Measurements from ENCODE around the gene AJM1. TPM values are rescaled to one million over a fixed set of nuclear protein-coding genes. Genes with fewer than 3 reads are reported as not detected.
"Not testable (repeated sequence)": the region's sequence is repeated elsewhere in the genome, so short reads cannot be mapped to it uniquely, and the experiment has no call there.

AJM1 gene
- total RNA-seq, 2 experiments from 2014 or later, result 2.4 to 5.1 TPM

DNA sequence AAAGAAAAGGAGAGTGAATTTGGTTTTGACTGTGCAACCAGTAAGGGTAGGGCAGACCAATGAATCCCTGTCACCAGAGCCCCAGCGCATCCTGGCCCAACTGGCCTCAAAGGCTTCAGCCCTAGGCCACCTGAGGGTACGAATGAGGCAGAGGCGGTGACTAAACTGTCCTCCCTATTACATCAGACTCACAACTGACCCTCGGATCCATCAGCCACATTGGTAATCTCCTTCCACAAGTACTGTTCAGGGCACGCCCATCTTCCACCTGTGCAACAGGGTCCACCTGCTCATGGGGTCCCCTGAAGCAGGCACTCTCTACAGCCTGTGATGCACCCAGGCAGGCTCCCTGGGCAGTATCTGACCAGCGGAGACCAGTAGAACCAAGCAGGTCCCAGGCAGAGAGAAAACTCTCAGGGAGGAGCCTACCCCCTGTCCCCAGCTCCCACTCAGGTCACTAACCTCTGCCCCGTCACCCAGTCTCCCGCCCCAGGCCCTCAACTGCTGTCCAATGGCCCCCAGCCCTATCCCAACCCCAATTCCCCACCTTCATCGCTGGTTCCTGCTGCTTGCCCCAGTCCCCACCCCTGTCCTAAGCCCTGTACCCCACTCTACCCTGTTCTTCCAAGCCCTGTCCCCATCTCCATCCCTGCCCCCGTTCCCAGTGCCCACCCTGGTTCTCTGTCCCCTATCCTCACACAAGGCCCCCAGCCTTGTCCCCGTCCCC lies 22.9 kb downstream of the AJM1 start:
- POLR2A ChIA-PET, result no interaction called here
- H2AFZ ChIP-seq (ENCODE audit: low read length), result no peak overlapping the region
- peak overlapping the region; percentile 92 for H3K4me3 ChIP-seq (ENCODE audit: low read depth, low read length, poor library complexity, severe bottlenecking)
- H3K27ac ChIP-seq (ENCODE audit: low read depth, low read length, poor library complexity, severe bottlenecking), result no peak overlapping the region
- peaks cover 30% of the 10 kb centered on the region for H3K36me3 ChIP-seq (ENCODE audit: insufficient read depth, low read length)
- no peaks in the 10 kb centered on the region for H3K9me2 ChIP-seq (ENCODE audit: insufficient read depth, low read length)
- DNase-seq (ENCODE audit: low spot score), result no peak
- intact Hi-C loops (cut with micrococcal nuclease; ENCODE audit: unreplicated experiment), result no loop called here
- no TSS peak for BruUV-seq (replicated peaks)
- no peak for TF ChIP-seq EZH2phosphoT487 (IDR thresholded peaks at IDR 0.05; ENCODE audit: borderline replicate concordance, low read depth, low read length)
- TF ChIP-seq, protein P1, sequence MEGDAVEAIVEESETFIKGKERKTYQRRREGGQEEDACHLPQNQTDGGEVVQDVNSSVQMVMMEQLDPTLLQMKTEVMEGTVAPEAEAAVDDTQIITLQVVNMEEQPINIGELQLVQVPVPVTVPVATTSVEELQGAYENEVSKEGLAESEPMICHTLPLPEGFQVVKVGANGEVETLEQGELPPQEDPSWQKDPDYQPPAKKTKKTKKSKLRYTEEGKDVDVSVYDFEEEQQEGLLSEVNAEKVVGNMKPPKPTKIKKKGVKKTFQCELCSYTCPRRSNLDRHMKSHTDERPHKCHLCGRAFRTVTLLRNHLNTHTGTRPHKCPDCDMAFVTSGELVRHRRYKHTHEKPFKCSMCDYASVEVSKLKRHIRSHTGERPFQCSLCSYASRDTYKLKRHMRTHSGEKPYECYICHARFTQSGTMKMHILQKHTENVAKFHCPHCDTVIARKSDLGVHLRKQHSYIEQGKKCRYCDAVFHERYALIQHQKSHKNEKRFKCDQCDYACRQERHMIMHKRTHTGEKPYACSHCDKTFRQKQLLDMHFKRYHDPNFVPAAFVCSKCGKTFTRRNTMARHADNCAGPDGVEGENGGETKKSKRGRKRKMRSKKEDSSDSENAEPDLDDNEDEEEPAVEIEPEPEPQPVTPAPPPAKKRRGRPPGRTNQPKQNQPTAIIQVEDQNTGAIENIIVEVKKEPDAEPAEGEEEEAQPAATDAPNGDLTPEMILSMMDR (conservative IDR thresholded peaks at IDR 0.05; ENCODE audit: low read length), result no peak
- H4K20me1 ChIP-seq (ENCODE audit: insufficient read depth, low read length), result no peaks in the 10 kb centered on the region
- peaks cover 13% of the 10 kb centered on the region for H3K4me1 ChIP-seq (ENCODE audit: insufficient read depth, low read length, poor library complexity, severe bottlenecking)
- peaks cover 6% of the 10 kb centered on the region; the same call in 1 of the 2 replicates for H3K9me3 ChIP-seq (ENCODE audit: low read length)
- CTCF ChIA-PET (ENCODE audit: unreplicated experiment), result no interaction called here
- H3K79me2 ChIP-seq (ENCODE audit: insufficient read depth, low read depth, low read length), result peaks cover 23% of the 10 kb centered on the region
- peak overlapping the region; percentile 73 for H3K4me2 ChIP-seq (ENCODE audit: low read length)

DNA sequence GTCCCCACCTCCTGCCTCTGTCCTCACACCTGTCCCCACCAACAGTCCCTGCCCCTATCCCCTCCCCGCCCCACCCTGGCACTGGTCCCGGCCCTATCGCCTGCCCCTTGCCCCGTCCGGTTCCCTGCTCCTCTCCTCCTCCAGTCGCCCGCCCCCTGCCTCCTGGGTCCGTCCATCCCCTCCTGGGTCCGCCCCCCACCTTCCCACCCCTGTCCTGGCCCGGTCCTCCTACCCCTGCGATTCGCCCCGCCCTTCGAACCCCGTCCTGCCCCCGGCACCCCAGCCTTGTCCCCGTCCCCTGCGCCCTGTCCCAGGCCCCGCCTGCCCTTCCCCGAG lies 23.5 kb downstream of the AJM1 start:
- Histone ChIP-seq H3K27ac (ENCODE audit: low read depth, low read length, poor library complexity, severe bottlenecking) (no peak overlapping the region), H3K79me2 (ENCODE audit: insufficient read depth, low read depth, low read length) (peaks cover 23% of the 10 kb centered on the region), H3K4me2 (ENCODE audit: low read length) (peak overlapping the region; percentile 73), H2AFZ (ENCODE audit: low read length) (no peak overlapping the region), H3K9me2 (ENCODE audit: insufficient read depth, low read length) (no peaks in the 10 kb centered on the region), H3K9me3 (ENCODE audit: low read length) (peaks cover 6% of the 10 kb centered on the region; the same call in 1 of the 2 replicates), H4K20me1 (ENCODE audit: insufficient read depth, low read length) (no peaks in the 10 kb centered on the region), H3K4me3 (ENCODE audit: low read depth, low read length, poor library complexity, severe bottlenecking) (peak overlapping the region; percentile 92), H3K4me1 (ENCODE audit: insufficient read depth, low read length, poor library complexity, severe bottlenecking) (peaks cover 13% of the 10 kb centered on the region), H3K36me3 (ENCODE audit: insufficient read depth, low read length) (peaks cover 30% of the 10 kb centered on the region)
- POLR2A ChIA-PET, result no interaction called here
- intact Hi-C loops (cut with micrococcal nuclease; ENCODE audit: unreplicated experiment), result loop anchor here (1.0 to 2.0 kb wide), 2 partner anchors 16 to 21 kb away; partner anchors contain the start of genes PHPT1 and TRAF2
- no TSS peak for BruUV-seq (replicated peaks)
- DNase-seq (ENCODE audit: low spot score), result no peak
- no peak for TF ChIP-seq EZH2phosphoT487 (IDR thresholded peaks at IDR 0.05; ENCODE audit: borderline replicate concordance, low read depth, low read length)
- TF ChIP-seq, protein P1 (conservative IDR thresholded peaks at IDR 0.05; ENCODE audit: low read length), result no peak
- CTCF ChIA-PET (ENCODE audit: unreplicated experiment), result no interaction called here

DNA sequence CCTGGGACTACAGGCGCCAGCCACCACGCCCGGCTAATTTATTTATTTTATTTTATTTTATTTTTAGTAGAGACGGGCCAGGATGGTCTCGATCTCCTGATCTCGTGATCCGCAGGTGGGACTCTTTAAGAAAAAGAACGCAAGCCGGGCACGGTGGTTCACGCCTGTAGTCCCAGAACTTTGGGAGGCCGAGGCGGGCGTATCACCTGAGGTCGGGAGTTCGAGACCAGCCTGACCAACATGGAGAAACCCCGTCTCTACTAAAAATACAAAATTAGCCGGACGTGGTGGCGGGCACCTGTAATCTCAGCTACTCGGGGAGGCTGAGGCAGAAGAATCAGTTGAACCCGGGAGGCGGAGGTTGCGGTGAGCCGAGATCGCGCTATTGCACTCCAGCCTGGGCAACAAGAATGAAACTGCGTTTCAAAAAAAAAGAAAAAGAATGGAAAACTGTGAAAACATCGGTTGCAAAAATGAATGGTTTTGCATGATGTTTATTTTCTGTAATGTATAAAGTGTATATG lies 24.7 kb downstream of the AJM1 start:
- CTCF ChIA-PET (ENCODE audit: unreplicated experiment); H3K27ac ChIP-seq (ENCODE audit: low read depth, low read length, poor library complexity, severe bottlenecking); H4K20me1 ChIP-seq (ENCODE audit: insufficient read depth, low read length); POLR2A ChIA-PET; DNase-seq (ENCODE audit: low spot score); H2AFZ ChIP-seq (ENCODE audit: low read length); H3K9me2 ChIP-seq (ENCODE audit: insufficient read depth, low read length); BruUV-seq (replicated peaks): not testable (repeated sequence)
- Histone ChIP-seq H3K4me3 (ENCODE audit: low read depth, low read length, poor library complexity, severe bottlenecking) (peak overlapping the region; percentile 92), H3K79me2 (ENCODE audit: insufficient read depth, low read depth, low read length) (peaks cover 23% of the 10 kb centered on the region), H3K4me2 (ENCODE audit: low read length) (peak overlapping the region; percentile 64), H3K36me3 (ENCODE audit: insufficient read depth, low read length) (peaks cover 23% of the 10 kb centered on the region), H3K9me3 (ENCODE audit: low read length) (peaks cover 13% of the 10 kb centered on the region), H3K4me1 (ENCODE audit: insufficient read depth, low read length, poor library complexity, severe bottlenecking) (peaks cover 13% of the 10 kb centered on the region)
- intact Hi-C loops (cut with micrococcal nuclease; ENCODE audit: unreplicated experiment), result loop anchor here (1.0 to 2.0 kb wide), 2 partner anchors 18 to 20 kb away; partner anchors contain the start of genes PHPT1 and TRAF2

All from OCI-LY7 (cell line).